HG02973 (cell line): ENCODE data around the gene CFAP58.
A peak's percentile ranks its signal among the peaks of the same experiment; 100 is the strongest.

Source experiments
- ATAC-seq: cut with Tn5 transposase; IDR thresholded peaks from one replicate; pipeline ENCODE4 v1.9.1; 2021; ENCODE audit warnings: moderate library complexity; ENCODE audit not compliant: unreplicated experiment

The CFAP58 gene

GRCh38 chr10:104321725-104322415 is 31.8 kb upstream of the CFAP58 start:
- no peak for ATAC-seq

- no peak for ATAC-seq
Observed at GRCh38 chr10:104322416-104322782, 31.2 kb upstream of the CFAP58 start.

GRCh38 chr10:104323085-104323484 is 30.5 kb upstream of the CFAP58 start:
- ATAC-seq: no peak

- no peak for ATAC-seq
Observed at GRCh38 chr10:104323760-104324201, 29.9 kb upstream of the CFAP58 start.

- ATAC-seq: no peak
Observed at GRCh38 chr10:104324221-104324686, 29.4 kb upstream of the CFAP58 start.

- ATAC-seq: no peak
Observed at GRCh38 chr10:104324931-104325330, 28.7 kb upstream of the CFAP58 start.

- no peak for ATAC-seq
Observed at GRCh38 chr10:104325436-104326435, 27.9 kb upstream of the CFAP58 start.

GRCh38 chr10:104326991-104327610 is 26.5 kb upstream of the CFAP58 start:
- no peak for ATAC-seq

GRCh38 chr10:104327745-104328645 is 25.6 kb upstream of the CFAP58 start:
- no peak for ATAC-seq

- ATAC-seq: no peak
Observed at GRCh38 chr10:104328646-104328895, 25.1 kb upstream of the CFAP58 start.

GRCh38 chr10:104328896-104329710 is 24.5 kb upstream of the CFAP58 start:
- peak; percentile 45 for ATAC-seq

- no peak for ATAC-seq
Observed at GRCh38 chr10:104329735-104330134, 23.9 kb upstream of the CFAP58 start.

GRCh38 chr10:104330168-104331110 is 23.2 kb upstream of the CFAP58 start:
- ATAC-seq: no peak

- ATAC-seq: no peak
Observed at GRCh38 chr10:104331208-104331838, 22.3 kb upstream of the CFAP58 start.

- no peak for ATAC-seq
Observed at GRCh38 chr10:104332243-104333031, 21.2 kb upstream of the CFAP58 start.

- no peak for ATAC-seq
Observed at GRCh38 chr10:104333032-104333727, 20.5 kb upstream of the CFAP58 start.
